Astrocyte (in vitro differentiated cells and primary cell): ENCODE data around the gene TK1. TPM values are rescaled to one million over a fixed set of nuclear protein-coding genes. Genes with fewer than 3 reads are reported as not detected.

ENCODE experiments used
- DNase-seq: peaks from one replicate; pipeline ENCODE4 v3.0.0-alpha.2; 2010; ENCODE audit warnings: low read depth
- FAIRE-seq: peaks from 2 replicates; lab custom pipeline; 2011; peaks lifted over from hg19 to GRCh38; lab: Jason Lieb, UNC
- H2AFZ ChIP-seq: 2 replicates; pipeline ENCODE4 v1.6.0; 2012; ENCODE audit warnings: low read depth, low read length, inconsistent platforms
- H3K27ac ChIP-seq: 2 replicates; pipeline ENCODE4 v1.5.1; 2011; ENCODE audit warnings: low read depth, low read length, inconsistent platforms
- H3K27me3 ChIP-seq: 2 replicates; pipeline ENCODE4 v1.6.0; 2011; ENCODE audit warnings: low read length, inconsistent platforms; ENCODE audit not compliant: insufficient read depth
- H3K36me3 ChIP-seq: 2 replicates; pipeline ENCODE4 v1.5.1; 2011; ENCODE audit warnings: low read length, inconsistent platforms; ENCODE audit not compliant: insufficient read depth
- H3K4me1 ChIP-seq: 2 replicates; pipeline ENCODE4 v1.5.1; 2011; ENCODE audit warnings: low read length, inconsistent platforms; ENCODE audit not compliant: insufficient read depth
- H3K4me2 ChIP-seq: 2 replicates; pipeline ENCODE4 v1.6.0; 2012; ENCODE audit warnings: low read length, inconsistent platforms
- H3K4me3 ChIP-seq: 2 replicates; pipeline ENCODE4 v1.5.1; 2011; ENCODE audit warnings: low read depth, mild to moderate bottlenecking, low read length, inconsistent platforms; ENCODE audit not compliant: insufficient read depth
- H3K79me2 ChIP-seq: 2 replicates; pipeline ENCODE4 v1.6.0; 2012; ENCODE audit warnings: mild to moderate bottlenecking, low read length, inconsistent platforms; ENCODE audit not compliant: insufficient read depth
- H3K9ac ChIP-seq: 2 replicates; pipeline ENCODE4 v1.6.0; 2012; ENCODE audit warnings: mild to moderate bottlenecking, low read length, inconsistent platforms
- H3K9me3 ChIP-seq: 2 replicates; pipeline ENCODE4 v1.5.1; 2012; ENCODE audit warnings: low read depth, mild to moderate bottlenecking, low read length, inconsistent platforms; ENCODE audit not compliant: insufficient read depth
- H4K20me1 ChIP-seq: 2 replicates; pipeline ENCODE4 v1.6.0; 2012; ENCODE audit warnings: low read length, inconsistent platforms; ENCODE audit not compliant: insufficient read depth
- H3K27ac Mint-ChIP-seq: one replicate; pipeline ENCODE4 v1.8.0; 2021; ENCODE audit warnings: mild to moderate bottlenecking, mixed read lengths; ENCODE audit not compliant: unreplicated experiment
- H3K27me3 Mint-ChIP-seq: one replicate; pipeline ENCODE4 v1.8.0; 2021; ENCODE audit warnings: low read depth, mixed read lengths; ENCODE audit not compliant: unreplicated experiment
- H3K36me3 Mint-ChIP-seq: one replicate; pipeline ENCODE4 v1.8.0; 2021; ENCODE audit warnings: low read depth, mixed read lengths; ENCODE audit not compliant: unreplicated experiment
- H3K4me1 Mint-ChIP-seq: one replicate; pipeline ENCODE4 v1.8.0; 2021; ENCODE audit warnings: low read depth, mixed read lengths; ENCODE audit not compliant: unreplicated experiment
- H3K4me3 Mint-ChIP-seq: one replicate; pipeline ENCODE4 v1.8.0; 2021; ENCODE audit warnings: mild to moderate bottlenecking, moderate library complexity, mixed read lengths; ENCODE audit not compliant: unreplicated experiment
- H3K9me3 Mint-ChIP-seq: one replicate; pipeline ENCODE4 v1.8.0; 2021; ENCODE audit warnings: mild to moderate bottlenecking, mixed read lengths; ENCODE audit not compliant: unreplicated experiment
- CTCF ChIP-seq: IDR thresholded peaks from 2 replicates; pipeline ENCODE4 v1.5.1; 2011; ENCODE audit warnings: low read depth, mild to moderate bottlenecking, inconsistent platforms, low read length, moderate library complexity; ENCODE audit not compliant: insufficient read depth
- EZH2 ChIP-seq: IDR thresholded peaks from 2 replicates; pipeline ENCODE4 v1.6.1; 2012; ENCODE audit warnings: mild to moderate bottlenecking, low read length, inconsistent platforms; ENCODE audit not compliant: insufficient read depth
- total RNA-seq: library from RNA; stranded (reverse); gene quantifications from 2 replicates; pipeline ENCODE4 v1.2.1, GENCODE V29; 2021

TK1 gene
- total RNA-seq, 1 donor from 2014 or later: 7.5 TPM

DNA sequence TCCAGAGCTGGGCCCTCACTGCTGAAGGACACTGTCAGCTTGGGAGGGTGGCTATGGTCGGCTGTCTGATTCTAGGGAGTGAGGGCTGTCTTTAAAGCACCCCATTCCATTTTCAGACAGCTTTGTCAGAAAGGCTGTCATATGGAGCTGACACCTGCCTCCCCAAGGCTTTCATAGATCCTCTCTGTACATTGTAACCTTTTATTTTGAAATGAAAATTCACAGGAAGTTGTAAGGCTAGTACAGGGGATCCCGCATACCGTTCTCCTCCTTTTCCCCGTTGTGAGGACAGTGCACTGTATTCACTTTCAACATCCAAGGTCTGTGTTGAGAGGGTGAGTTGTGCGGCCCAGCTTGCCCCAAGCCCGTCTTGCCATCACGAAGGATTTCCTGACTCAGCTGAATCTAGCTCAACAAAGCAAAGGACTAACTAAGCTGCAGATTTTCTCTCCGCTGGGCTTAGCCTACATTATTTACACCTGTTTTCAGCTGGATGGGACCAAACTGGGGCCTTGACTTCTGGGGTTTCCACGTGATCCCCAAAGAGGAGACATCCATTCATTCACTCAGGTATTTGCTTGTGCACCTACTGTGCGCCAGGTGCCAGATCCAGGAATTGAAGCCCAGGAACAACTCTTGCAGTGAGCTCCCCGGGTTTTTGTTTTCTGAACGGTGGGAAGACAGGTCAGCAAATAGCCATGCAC is 39.4 kb upstream of the TK1 start:
- Histone ChIP-seq H3K4me3 (no peak overlapping the region), H4K20me1 (no peaks in the 10 kb centered on the region), H3K4me1 (no peaks in the 10 kb centered on the region), H3K36me3 (peaks cover 4% of the 10 kb centered on the region), H3K4me2 (no peak overlapping the region), H3K27me3 (peaks cover 7% of the 10 kb centered on the region), H3K9ac (no peak overlapping the region), H3K79me2 (peaks cover under 1% of the 10 kb centered on the region), H3K27ac (no peak overlapping the region), H3K9me3 (no peaks in the 10 kb centered on the region), H2AFZ (no peak overlapping the region)
- TF ChIP-seq CTCF: no peak
- TF ChIP-seq EZH2: no peak
- no peaks in the 10 kb centered on the region for H3K9me3 Mint-ChIP-seq
- FAIRE-seq: no peak
- H3K4me1 Mint-ChIP-seq: no peaks in the 10 kb centered on the region
- peaks cover 18% of the 10 kb centered on the region for H3K27me3 Mint-ChIP-seq
- no peak for DNase-seq
- H3K27ac Mint-ChIP-seq: no peak overlapping the region
- H3K4me3 Mint-ChIP-seq: no peak overlapping the region
- H3K36me3 Mint-ChIP-seq: no peaks in the 10 kb centered on the region

- Histone ChIP-seq H3K4me1 (no peaks in the 10 kb centered on the region), H3K79me2 (peaks cover 7% of the 10 kb centered on the region), H3K36me3 (peaks cover 4% of the 10 kb centered on the region), H3K9me3 (no peaks in the 10 kb centered on the region), H2AFZ (no peak overlapping the region), H4K20me1 (no peaks in the 10 kb centered on the region), H3K27me3 (no peaks in the 10 kb centered on the region), H3K4me3 (no peak overlapping the region), H3K4me2 (no peak overlapping the region), H3K9ac (no peak overlapping the region), H3K27ac (no peak overlapping the region)
- DNase-seq (no peak), FAIRE-seq (no peak)
- H3K4me1 Mint-ChIP-seq: no peaks in the 10 kb centered on the region
- no peaks in the 10 kb centered on the region for H3K9me3 Mint-ChIP-seq
- H3K27me3 Mint-ChIP-seq: peaks cover 10% of the 10 kb centered on the region
- H3K27ac Mint-ChIP-seq: no peak overlapping the region
- no peak for TF ChIP-seq EZH2
- TF ChIP-seq CTCF: no peak
- H3K36me3 Mint-ChIP-seq: no peaks in the 10 kb centered on the region
- H3K4me3 Mint-ChIP-seq: no peak overlapping the region
These were observed 38.4 kb upstream of the TK1 start for GRCh38 chr17:78225088-78225865.
